ENCODE measurements around the gene DUS1L.

GRCh38 chr17:82087961-82088837 is 22.6 kb upstream of the DUS1L start:
- no peak for TF ChIP-seq EP300 (IDR thresholded peaks at IDR 0.05; ENCODE audit: low read depth)
- no peak for TF ChIP-seq CTCF (IDR thresholded peaks at IDR 0.05)
- TF ChIP-seq POLR2AphosphoS5 (IDR thresholded peaks at IDR 0.05): no peak
- TF ChIP-seq POLR2A (IDR thresholded peaks at IDR 0.05): no peak
